ENCODE results near the gene MXRA7. TPM values are rescaled to one million over a fixed set of nuclear protein-coding genes. Genes with fewer than 3 reads are reported as not detected.

The MXRA7 gene
- total and polyA plus RNA-seq, 7 donors: 8.3 to 428 (median 327) TPM

DNA sequence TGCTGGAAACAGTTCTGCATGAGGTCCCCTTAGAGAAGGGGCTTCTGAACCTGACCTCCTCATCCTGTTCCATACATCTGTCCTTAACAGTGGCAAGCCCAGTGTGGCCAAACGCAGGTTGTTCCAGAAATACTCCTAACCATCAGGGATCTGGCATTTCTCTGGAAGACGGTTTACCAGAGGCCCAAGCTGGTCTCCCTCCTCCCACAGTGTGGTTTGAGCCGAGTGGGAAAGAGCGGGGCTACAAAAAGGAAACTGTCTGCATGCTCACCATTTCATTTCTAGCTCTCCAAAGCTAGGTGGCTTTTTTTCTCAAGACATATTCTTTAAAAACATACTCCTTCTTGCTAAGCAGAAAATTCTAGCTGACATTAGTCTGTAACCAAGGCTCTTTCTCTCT, 6.0 kb downstream of the MXRA7 start:
- Histone ChIP-seq H3K27ac (peak overlapping the region; percentile 97 to 99 (median 98)), H3K4me1 (peaks cover 0 to 93% (median 84%) of the 10 kb centered on the region in 4 donors), H3K4me3 (no peak overlapping the region), H3K36me3 (no peaks in the 10 kb centered on the region), H3K27me3 (no peaks in the 10 kb centered on the region), H3K9me3 (no peaks in the 10 kb centered on the region)
- DNase-seq: peak; percentile 55
- 57 to 81% methylated on average over 4 of the region's 4 CpGs for WGBS, 2 donors
- TF ChIP-seq, protein P1, sequence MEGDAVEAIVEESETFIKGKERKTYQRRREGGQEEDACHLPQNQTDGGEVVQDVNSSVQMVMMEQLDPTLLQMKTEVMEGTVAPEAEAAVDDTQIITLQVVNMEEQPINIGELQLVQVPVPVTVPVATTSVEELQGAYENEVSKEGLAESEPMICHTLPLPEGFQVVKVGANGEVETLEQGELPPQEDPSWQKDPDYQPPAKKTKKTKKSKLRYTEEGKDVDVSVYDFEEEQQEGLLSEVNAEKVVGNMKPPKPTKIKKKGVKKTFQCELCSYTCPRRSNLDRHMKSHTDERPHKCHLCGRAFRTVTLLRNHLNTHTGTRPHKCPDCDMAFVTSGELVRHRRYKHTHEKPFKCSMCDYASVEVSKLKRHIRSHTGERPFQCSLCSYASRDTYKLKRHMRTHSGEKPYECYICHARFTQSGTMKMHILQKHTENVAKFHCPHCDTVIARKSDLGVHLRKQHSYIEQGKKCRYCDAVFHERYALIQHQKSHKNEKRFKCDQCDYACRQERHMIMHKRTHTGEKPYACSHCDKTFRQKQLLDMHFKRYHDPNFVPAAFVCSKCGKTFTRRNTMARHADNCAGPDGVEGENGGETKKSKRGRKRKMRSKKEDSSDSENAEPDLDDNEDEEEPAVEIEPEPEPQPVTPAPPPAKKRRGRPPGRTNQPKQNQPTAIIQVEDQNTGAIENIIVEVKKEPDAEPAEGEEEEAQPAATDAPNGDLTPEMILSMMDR (IDR thresholded peaks at IDR 0.05): no peak
- TF ChIP-seq POLR2AphosphoS5 (IDR thresholded peaks at IDR 0.05): no peak
- TF ChIP-seq EP300 (IDR thresholded peaks at IDR 0.05): no peak
- TF ChIP-seq POLR2A (IDR thresholded peaks at IDR 0.05): no peak
- intact Hi-C loops (cut with DNase I): no loop called here

DNA sequence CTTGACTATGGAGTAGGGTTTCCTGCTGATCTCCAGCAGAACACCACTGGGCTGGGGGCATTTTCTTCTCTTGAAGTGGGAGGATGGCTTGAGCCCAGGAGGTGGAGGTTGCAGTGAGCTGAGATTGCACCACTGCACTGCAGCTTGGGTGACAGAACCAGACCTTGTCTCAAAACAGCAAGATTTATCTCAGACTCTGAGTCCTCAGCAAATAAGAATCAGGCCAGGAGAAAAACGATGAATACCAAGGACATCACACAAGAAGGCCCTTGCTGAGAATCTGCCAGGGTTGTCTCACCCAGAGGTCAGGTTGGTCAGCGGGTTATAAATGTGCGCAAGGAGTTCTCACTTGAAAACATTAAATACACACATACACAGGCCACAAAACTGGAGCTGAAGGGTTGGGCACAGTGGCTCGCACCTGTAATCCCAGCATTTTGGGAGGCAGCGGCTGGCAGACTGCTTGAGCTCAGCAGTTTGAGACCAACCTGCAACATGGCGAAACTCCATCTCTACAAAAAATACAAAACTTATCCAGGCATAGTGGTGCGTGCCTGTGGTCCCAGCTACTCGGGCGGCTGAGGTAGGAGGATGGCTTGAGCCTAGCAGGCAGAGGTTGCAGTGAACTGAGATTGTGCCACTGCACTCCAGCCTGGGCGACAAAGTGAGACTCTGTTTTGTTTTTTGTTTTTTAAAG, 7.7 kb downstream of the MXRA7 start:
- no peak for TF ChIP-seq EP300 (IDR thresholded peaks at IDR 0.05)
- no peak for TF ChIP-seq POLR2AphosphoS5 (IDR thresholded peaks at IDR 0.05)
- TF ChIP-seq POLR2A (IDR thresholded peaks at IDR 0.05): no peak
- TF ChIP-seq, protein P1 (IDR thresholded peaks at IDR 0.05): no peak
- Histone ChIP-seq H3K4me1 (peaks cover 0 to 95% (median 88%) of the 10 kb centered on the region in 4 donors), H3K27me3 (no peaks in the 10 kb centered on the region), H3K36me3 (no peaks in the 10 kb centered on the region), H3K9me3 (no peaks in the 10 kb centered on the region), H3K4me3 (no peak overlapping the region), H3K27ac (peak overlapping the region; percentile 88 to 98 (median 95))
- intact Hi-C loops (cut with DNase I): no loop called here
- WGBS, 2 donors: 94 to 95% methylated on average over 10 of the region's 10 CpGs
- peak; percentile 65 for DNase-seq

DNA sequence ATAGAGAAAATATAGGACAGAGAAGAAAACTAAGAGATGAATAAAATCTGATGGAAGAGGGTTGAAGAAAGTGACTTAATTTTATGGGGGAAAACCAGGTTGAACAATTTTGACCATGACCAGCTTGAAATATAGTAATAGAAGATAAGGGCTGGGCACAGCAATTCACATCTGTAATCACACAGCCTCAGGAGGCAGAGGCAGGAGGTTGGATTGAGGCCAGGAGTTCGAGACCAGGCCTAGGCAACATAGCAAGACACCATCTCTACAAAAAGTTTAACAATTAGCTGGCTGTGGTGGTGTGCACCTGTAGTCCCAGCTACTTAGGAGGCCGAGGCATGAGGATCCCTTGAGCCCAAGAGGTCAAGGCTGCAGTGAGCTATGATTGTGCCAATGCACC, 8.7 kb downstream of the MXRA7 start:
- no peak for DNase-seq
- Histone ChIP-seq H3K4me3 (no peak overlapping the region), H3K27ac (peak overlapping the region; percentile 88 to 98 (median 95)), H3K9me3 (no peaks in the 10 kb centered on the region), H3K27me3 (no peaks in the 10 kb centered on the region), H3K4me1 (peaks cover 0 to 95% (median 88%) of the 10 kb centered on the region in 4 donors), H3K36me3 (no peaks in the 10 kb centered on the region)
- WGBS, 2 donors: 64 to 85% methylated on average over 2 of the region's 2 CpGs
- TF ChIP-seq POLR2A (IDR thresholded peaks at IDR 0.05) (no peak), POLR2AphosphoS5 (IDR thresholded peaks at IDR 0.05) (no peak)
- TF ChIP-seq, protein P1 (IDR thresholded peaks at IDR 0.05): no peak
- intact Hi-C loops (cut with DNase I): no loop called here

DNA sequence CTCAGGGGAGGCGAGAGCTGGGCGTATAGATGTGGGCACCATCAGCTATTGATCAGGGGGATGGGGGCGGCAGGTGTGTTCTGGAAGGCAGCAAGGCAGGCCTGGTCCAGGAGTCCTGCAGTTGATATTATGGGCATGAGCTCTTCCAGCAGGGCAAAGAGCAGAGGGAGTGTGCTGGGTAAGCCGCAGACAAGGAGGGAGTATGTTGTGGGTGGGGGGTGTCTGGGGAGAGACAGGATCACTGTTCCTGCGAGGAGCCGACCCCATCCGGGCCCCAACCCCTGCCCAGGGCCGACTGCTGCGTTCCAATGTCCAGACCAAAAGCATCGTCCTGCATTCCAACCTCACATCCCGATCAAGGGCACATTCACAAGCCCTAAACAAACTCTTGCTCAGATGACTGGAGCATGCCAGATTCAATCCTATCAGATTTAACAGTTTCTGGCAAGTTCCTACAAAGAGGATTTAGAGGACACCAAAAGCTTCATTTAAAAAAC, 9.2 kb downstream of the MXRA7 start:
- Histone ChIP-seq H3K4me3 (peak overlapping the region in 3 of 4 donors; percentile 6 to 41 (median 39)), H3K4me1 (peaks cover 0 to 95% (median 88%) of the 10 kb centered on the region in 4 donors), H3K27me3 (no peaks in the 10 kb centered on the region), H3K27ac (peak overlapping the region; percentile 88 to 98 (median 95)), H3K9me3 (no peaks in the 10 kb centered on the region), H3K36me3 (no peaks in the 10 kb centered on the region)
- DNase-seq: no peak
- 80 to 82% methylated on average over 11 of the region's 11 CpGs for WGBS, 2 donors
- intact Hi-C loops (cut with DNase I): no loop called here
- TF ChIP-seq EP300 (IDR thresholded peaks at IDR 0.05) (no peak), POLR2A (IDR thresholded peaks at IDR 0.05) (no peak), POLR2AphosphoS5 (IDR thresholded peaks at IDR 0.05) (no peak)
- TF ChIP-seq, protein P1 (IDR thresholded peaks at IDR 0.05): no peak

All from sigmoid colon (tissue), 7 donors.